NCI-H2107 treated with DMSO at 0.1 percent for 48 hours (cell line): ENCODE measurements around the gene DNAJB13.

Source experiments
- DNase-seq: peaks from one replicate; lab custom pipeline; 2025; ENCODE audit not compliant: unreplicated experiment; lab: John Stamatoyannopoulos, UW

Gene DNAJB13

DNA sequence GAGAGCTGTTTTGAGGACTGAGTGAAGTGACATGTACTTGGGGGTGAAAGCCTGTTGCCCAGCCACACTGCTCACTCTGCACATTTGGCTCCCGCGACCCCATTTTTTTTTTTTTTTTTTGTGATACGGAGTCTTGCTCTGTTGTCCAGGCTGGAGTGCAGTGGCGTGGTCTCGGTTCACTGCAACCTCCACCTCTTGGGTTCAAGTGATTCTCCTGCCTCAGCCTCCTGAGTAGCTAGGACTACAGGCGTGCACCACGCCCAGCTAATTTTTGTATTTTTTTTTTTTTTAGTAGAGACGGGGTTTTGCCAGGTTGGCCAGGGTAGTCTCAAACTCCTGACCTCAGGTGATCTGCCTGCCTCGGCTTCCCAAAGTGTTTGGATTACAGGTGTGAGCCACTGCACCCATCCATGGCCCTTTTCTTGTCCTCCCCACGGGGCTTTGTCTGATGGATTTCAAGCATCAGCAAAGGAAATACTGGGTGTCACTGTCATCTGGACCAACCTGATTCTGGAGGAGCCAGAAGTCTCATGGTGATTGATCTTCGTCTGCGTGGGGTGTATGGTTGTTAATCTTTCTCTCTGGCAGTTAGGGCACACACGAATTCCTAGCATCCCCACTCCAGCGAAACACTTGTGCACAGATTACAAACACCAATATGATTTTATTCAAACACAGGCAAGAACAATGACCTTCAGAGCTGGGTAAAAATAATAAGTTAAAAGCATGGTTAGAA, 61.4 kb downstream of the DNAJB13 start:
- DNase-seq, result no peak

DNA sequence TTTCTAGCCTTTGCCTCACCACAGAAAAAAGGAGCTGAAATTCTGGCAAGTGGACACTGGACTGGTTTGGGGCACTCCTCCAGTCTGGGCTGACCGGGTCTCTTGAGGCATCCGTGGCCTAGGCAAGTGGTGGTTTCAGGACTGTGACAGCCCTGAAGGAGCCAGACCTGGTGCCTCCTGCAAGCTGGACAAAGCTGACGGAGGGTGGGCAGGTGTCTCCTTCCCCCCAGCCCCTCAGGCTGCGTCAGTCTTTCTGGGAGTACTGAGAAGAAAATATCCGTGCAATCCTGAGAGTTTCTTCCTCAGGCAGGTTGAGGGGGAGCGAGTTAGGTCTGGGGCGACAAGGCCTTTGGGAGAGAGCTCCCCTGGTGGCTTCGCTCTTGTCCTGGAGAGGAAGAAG, 62.3 kb downstream of the DNAJB13 start:
- DNase-seq, result no peak

DNA sequence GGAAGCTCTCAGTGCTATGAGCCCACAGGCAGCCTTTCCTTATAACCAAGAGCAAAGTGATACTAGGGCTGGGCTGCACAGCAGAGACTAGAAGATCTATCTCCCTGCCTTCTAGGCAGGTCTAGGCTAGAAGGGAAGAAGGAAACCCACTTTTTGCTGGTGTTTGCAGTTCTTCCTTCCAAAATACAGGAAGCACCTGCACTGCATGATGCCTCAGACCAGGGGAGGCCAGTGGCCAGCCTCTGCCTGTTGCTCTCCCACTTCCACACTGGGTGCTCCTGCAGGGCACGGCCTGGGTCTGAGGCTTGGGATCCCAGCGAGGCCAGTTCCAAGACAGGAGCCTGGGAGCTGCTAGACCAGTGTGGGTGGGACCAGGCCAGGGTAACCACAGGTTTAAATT, 64.1 kb downstream of the DNAJB13 start:
- DNase-seq, result no peak

DNA sequence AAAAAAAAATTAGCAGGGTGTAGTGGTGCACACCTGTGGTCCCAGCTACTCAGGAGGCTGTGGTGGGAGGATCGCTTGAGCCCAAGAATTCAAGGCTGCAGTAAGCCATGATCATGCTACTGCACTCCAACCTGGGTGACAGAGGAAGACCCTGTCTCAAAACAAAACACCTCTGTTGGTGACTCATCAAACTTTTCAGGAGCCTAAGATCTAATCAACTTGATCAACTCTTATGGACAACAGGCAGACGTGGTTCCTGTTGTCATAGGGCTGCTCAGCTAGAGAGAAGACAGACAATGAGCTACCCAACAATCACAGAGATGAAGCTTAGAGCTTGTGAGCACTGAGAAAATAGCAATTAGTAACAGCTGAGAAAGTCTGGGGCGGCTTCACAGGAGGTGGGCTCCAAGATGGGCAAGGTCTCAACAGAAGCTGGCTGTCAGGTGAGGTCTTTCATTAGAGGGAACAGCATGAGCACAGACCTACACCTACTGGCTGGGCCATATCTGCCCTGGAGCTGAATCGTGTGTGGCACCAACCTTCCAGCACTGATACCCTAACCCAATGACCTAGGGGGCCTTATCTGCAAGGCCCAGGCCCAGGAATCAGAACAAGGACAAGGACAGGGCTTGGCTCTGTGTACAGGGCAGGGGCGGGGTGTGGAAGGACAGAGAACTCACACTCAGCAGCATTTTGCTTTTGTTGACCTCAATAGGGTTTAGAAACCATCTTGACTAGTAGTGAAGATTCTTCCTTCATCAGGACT, 65.3 kb downstream of the DNAJB13 start:
- no peak for DNase-seq

DNA sequence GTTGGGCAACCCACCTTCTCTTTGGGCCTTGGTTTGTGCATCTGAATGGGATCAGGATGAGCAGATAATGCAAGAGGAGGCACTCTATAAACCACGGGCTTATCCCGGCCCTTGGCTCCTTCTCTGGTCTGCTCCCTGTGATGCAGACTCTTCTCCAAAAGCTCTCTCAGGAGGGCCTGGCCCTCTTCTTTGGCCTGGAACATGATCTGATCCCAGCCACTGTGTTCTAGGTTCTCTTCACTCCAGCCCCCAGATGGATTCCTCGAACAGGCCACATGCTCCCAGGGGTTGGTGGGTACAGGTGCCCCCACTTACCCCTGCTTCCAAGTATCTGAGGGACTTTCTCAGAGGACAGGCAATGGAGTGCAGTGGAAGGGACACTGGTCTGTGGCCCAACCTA, 66.8 kb downstream of the DNAJB13 start:
- DNase-seq, result no peak

DNA sequence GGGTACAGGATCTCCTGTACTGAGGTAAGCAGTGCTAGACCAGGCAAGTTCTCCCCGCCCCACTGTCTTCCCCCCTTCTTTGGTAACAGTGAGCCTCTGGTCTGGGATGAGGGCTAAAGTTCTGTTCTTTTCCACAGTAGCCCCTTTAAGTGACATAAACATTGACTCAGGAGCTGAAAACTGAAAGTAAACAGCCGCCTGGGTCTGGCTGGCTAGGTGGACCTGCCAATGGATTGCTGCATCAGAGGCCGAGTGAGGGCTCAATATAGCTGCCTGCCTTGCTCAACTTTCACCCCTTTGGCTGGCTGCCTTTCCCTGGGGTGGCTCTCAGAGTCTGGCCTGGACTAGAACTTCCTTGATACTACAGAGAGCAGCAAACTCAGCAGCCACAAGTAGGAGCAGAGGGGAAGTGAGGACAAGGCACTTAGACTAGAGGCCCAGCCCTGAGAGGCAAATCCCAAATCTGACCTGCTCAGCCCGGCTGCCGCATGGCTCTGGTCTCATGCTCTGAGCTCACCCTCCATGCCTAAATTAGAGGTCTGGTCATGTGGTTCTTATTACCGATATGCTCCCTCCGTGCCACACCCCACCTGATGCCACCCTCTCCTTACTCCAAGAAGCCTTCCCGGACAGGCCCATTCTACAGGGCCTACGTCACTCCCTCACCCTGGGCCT, 67.6 kb downstream of the DNAJB13 start:
- no peak for DNase-seq

DNA sequence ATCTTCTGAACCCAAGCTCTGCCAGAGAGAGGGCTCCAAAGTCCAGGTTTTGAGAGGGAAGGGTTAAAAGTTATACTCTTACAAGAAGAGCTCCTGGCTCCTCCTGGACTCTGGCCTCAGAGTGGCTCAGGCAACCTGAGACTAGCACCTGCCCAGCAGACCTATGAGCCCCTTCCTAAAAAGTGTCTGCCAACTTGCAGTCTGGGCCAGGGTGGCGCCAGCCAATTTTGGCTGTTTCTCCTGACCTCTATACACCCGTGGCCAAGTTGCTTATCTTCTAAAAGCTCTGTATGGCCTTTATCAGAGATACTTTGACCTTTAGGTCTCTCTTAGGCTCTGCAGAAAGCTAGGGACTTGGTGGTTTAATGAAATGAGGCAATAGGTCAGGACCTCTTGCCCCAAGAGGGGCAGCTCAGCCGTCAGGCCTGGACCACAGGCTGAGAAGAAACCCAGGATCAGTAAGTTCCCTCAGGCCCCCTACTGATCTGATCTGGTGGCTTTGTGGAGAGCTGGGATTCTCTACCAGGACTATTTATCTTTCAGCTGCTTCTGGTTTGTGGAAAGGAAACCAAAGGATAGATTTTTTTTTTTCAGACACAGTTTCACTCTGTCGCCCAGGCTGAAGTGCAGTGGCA, 68.4 kb downstream of the DNAJB13 start:
- no peak for DNase-seq

DNA sequence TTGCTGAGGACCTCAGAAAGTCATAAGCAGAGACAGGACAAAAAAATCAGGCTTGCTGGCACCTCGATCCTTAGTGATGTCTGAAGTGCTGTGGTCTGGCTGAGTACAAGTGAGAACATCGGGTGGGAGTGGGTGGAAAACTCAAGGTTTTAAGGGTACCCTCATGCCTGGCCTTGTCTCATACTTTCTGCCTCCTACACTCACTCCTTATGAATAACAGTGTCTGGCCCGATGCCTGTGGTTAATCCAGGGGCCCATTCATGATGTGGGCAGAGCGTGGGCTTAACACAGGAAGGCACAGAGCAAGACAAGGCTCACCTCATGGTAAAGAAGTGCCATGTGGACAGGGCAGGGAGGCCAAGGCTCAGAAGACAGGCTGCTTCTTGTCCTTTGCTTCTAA, 69.0 kb downstream of the DNAJB13 start:
- no peak for DNase-seq
